Measurements from ENCODE around the gene KIF26B. TPM values are rescaled to one million over a fixed set of nuclear protein-coding genes. Genes with fewer than 3 reads are reported as not detected.

KIF26B gene
- total RNA-seq, 1 donor from 2014 or later = 0.49 TPM

DNA sequence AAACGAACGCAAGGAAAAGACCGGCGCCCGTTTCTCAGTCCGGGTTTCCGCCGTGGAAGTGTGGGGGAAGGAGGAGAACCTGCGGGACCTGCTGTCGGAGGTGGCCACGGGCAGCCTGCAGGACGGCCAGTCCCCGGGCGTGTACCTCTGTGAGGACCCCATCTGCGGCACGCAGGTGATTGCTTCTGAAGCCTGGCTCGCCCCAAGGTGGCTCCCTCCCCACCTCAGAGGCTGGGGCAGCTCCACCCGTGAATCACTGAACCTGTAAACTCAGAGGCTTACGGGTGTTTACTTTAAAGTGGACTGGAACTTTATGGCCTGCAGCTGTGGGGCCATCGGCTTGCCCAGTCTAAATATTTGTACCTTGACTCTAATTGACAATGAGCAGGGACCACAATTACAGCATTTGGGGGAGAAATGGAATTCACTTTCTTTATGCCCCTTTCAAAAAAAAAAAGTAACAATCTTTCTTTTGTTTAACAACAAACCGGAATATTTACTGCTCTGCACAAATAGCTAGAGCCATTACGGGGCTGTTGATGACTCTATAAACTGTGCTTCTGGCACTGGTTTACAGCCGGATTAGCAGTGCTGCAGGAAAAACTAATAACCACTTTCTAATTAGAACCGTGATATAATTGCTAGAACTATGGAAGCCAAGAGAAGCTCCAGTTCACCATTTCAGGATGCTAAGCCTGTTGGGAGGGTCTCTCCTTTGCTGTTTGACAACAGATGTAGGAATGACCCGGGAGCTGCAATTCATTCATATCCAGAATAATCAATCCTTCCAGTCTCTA is 454.8 kb downstream of the KIF26B start:
- TF ChIP-seq POLR2AphosphoS5 (IDR thresholded peaks at IDR 0.05; ENCODE audit: insufficient read depth in 1 of 2, low read depth in 1 of 2) (no peak), POLR2A (IDR thresholded peaks at IDR 0.05) (no peak), CTCF (IDR thresholded peaks at IDR 0.05) (no peak)
- intact Hi-C loops (cut with DNase I) = no loop called here

GRCh38 chr1:245611251-245611650 is 456.5 kb downstream of the KIF26B start:
- TF ChIP-seq CTCF (IDR thresholded peaks at IDR 0.05) (no peak), POLR2AphosphoS5 (IDR thresholded peaks at IDR 0.05; ENCODE audit: insufficient read depth in 1 of 2, low read depth in 1 of 2) (no peak), POLR2A (IDR thresholded peaks at IDR 0.05) (no peak)
- H3K36me3 ChIP-seq = no peaks in the 10 kb centered on the region
- intact Hi-C loops (cut with DNase I) = no loop called here
- no peak overlapping the region for H3K4me3 ChIP-seq
- no peaks in the 10 kb centered on the region for H3K9me3 ChIP-seq
- DNase-seq (ENCODE audit: extremely low spot score in 2 of 2) = no peak
- no peaks in the 10 kb centered on the region for H3K4me1 ChIP-seq
- H3K27me3 ChIP-seq = no peaks in the 10 kb centered on the region
- no peak overlapping the region for H3K27ac ChIP-seq

More for the DNA sequence above, 454.8 kb downstream of the KIF26B start:
- Histone ChIP-seq H3K27me3 (no peaks in the 10 kb centered on the region), H3K36me3 (no peaks in the 10 kb centered on the region), H3K4me1 (peaks cover 11% of the 10 kb centered on the region), H3K4me3 (no peak overlapping the region), H3K27ac (no peak overlapping the region), H3K9me3 (no peaks in the 10 kb centered on the region)
- DNase-seq (ENCODE audit: extremely low spot score in 2 of 2) = no peak

GRCh38 chr1:245614476-245614875 is 459.7 kb downstream of the KIF26B start:
- Histone ChIP-seq H3K36me3 (no peaks in the 10 kb centered on the region), H3K27me3 (no peaks in the 10 kb centered on the region), H3K4me1 (no peaks in the 10 kb centered on the region), H3K9me3 (no peaks in the 10 kb centered on the region), H3K4me3 (no peak overlapping the region), H3K27ac (no peak overlapping the region)
- TF ChIP-seq POLR2AphosphoS5 (IDR thresholded peaks at IDR 0.05; ENCODE audit: insufficient read depth in 1 of 2, low read depth in 1 of 2) (no peak), CTCF (IDR thresholded peaks at IDR 0.05) (no peak), POLR2A (IDR thresholded peaks at IDR 0.05) (no peak)
- DNase-seq (ENCODE audit: extremely low spot score in 2 of 2) = no peak
- intact Hi-C loops (cut with DNase I) = no loop called here

DNA sequence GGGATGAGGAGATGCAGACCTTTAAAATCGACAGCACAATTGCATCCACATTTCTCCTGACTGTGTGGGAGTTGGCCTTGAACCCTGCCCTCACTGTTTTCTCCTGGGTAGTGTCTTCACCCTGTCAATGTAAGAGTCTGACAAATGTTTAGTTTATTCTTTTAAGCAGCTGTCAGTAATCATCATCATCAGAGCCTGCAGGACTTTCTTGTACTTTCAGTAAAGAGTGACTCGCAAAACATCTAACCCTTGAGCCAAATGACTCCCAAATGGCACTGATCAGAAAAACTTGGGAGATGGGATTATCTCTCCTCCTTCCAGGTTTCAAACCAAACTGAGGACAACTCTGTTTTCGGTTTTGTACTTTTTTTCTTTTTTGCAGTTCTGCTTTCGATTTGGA is 460.2 kb downstream of the KIF26B start:
- intact Hi-C loops (cut with DNase I) = no loop called here
- no peaks in the 10 kb centered on the region for H3K4me1 ChIP-seq
- TF ChIP-seq CTCF (IDR thresholded peaks at IDR 0.05) (no peak), POLR2A (IDR thresholded peaks at IDR 0.05) (no peak), POLR2AphosphoS5 (IDR thresholded peaks at IDR 0.05; ENCODE audit: insufficient read depth in 1 of 2, low read depth in 1 of 2) (no peak)
- no peaks in the 10 kb centered on the region for H3K36me3 ChIP-seq
- no peaks in the 10 kb centered on the region for H3K27me3 ChIP-seq
- no peaks in the 10 kb centered on the region for H3K9me3 ChIP-seq
- no peak for DNase-seq (ENCODE audit: extremely low spot score in 2 of 2)
- peak overlapping the region; percentile 33 for H3K27ac ChIP-seq
- H3K4me3 ChIP-seq = no peak overlapping the region

DNA sequence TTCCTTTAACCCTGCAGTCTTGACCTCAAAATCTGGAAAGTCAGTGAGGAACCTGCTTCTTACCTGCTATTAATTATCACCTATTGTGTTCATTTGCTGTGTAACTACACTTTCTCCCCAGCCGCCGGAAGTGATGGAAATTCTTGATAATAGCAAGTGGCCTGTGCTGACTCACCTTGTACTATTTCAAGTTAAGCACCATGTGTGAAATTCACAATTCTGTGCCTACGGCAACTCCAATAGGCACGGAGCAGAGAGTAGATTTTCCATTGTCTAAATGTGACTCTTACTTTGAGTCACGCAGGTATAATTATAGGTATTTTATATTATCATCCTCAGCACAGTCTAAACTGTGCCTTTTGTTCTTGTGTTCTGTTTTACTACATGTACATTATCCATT is 466.8 kb downstream of the KIF26B start:
- no peak overlapping the region for H3K27ac ChIP-seq
- DNase-seq (ENCODE audit: extremely low spot score in 2 of 2) = no peak
- H3K27me3 ChIP-seq = no peaks in the 10 kb centered on the region
- no peak overlapping the region for H3K4me3 ChIP-seq
- intact Hi-C loops (cut with DNase I) = no loop called here
- TF ChIP-seq POLR2A (IDR thresholded peaks at IDR 0.05) (no peak), CTCF (IDR thresholded peaks at IDR 0.05) (no peak), POLR2AphosphoS5 (IDR thresholded peaks at IDR 0.05; ENCODE audit: insufficient read depth in 1 of 2, low read depth in 1 of 2) (no peak)
- no peaks in the 10 kb centered on the region for H3K9me3 ChIP-seq
- no peaks in the 10 kb centered on the region for H3K36me3 ChIP-seq
- no peaks in the 10 kb centered on the region for H3K4me1 ChIP-seq
